Fibroblast of skin of scalp (primary cell): ENCODE data around the gene TFAP2C.
"Not testable (repeated sequence)": the region's sequence is repeated elsewhere in the genome, so short reads cannot be mapped to it uniquely, and the experiment has no call there.

ENCODE experiments used
- DNase-seq: peaks from one replicate; pipeline ENCODE4 v3.0.0-alpha.2; 2013

The TFAP2C gene

GRCh38 chr20:56656632-56657031 is 27.5 kb downstream of the TFAP2C start:
- DNase-seq, result no peak

- DNase-seq, result no peak
Observed at GRCh38 chr20:56657879-56658278, 28.8 kb downstream of the TFAP2C start.

GRCh38 chr20:56658341-56658947 is 29.3 kb downstream of the TFAP2C start:
- not testable (repeated sequence) for DNase-seq

- no peak for DNase-seq
Observed at GRCh38 chr20:56663660-56664059, 34.6 kb downstream of the TFAP2C start.

GRCh38 chr20:56664796-56665195 is 35.7 kb downstream of the TFAP2C start:
- DNase-seq, result no peak

- no peak for DNase-seq
Observed at GRCh38 chr20:56665806-56666205, 36.7 kb downstream of the TFAP2C start.

- no peak for DNase-seq
Observed at GRCh38 chr20:56673450-56673849, 44.3 kb downstream of the TFAP2C start.

GRCh38 chr20:56676001-56676400 is 46.9 kb downstream of the TFAP2C start:
- no peak for DNase-seq

- no peak for DNase-seq
Observed at GRCh38 chr20:56676679-56677078, 47.6 kb downstream of the TFAP2C start.

- no peak for DNase-seq
Observed at GRCh38 chr20:56683077-56683865, 54.2 kb downstream of the TFAP2C start.

GRCh38 chr20:56685879-56686278 is 56.8 kb downstream of the TFAP2C start:
- DNase-seq, result no peak

GRCh38 chr20:56687061-56687460 is 58.0 kb downstream of the TFAP2C start:
- no peak for DNase-seq

GRCh38 chr20:56688106-56688505 is 59.0 kb downstream of the TFAP2C start:
- no peak for DNase-seq
